GM12874 (cell line): ENCODE results near the gene NEURL3.

Experiments
- TF ChIP-seq, protein P1 (sequence below): IDR thresholded peaks from 2 replicates; pipeline ENCODE4 v1.5.1; 2011; ENCODE audit warnings: low read depth, mild to moderate bottlenecking, control low read depth, low read length, moderate library complexity; ENCODE audit not compliant: insufficient read depth

Gene NEURL3

DNA sequence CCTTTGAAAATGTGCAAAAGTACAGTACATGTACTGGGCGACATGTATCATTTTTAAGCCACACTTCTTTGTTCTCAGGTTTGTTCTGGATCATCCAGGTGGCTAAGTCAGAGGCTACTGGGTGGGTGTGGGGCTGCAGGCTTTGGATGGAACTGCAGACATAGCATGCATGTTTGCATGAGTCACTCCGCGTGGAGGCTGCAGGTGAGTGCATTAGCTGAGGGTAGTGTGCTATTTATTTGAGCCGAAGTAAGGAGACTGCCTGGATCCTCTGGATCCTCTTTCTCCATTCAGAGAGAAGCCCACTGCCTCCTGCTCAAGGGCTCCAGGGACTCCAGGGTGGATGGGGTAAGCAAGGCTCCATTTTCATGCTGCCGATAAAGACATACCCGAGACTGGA is 9.4 kb upstream of the NEURL3 start:
- TF ChIP-seq, protein P1, sequence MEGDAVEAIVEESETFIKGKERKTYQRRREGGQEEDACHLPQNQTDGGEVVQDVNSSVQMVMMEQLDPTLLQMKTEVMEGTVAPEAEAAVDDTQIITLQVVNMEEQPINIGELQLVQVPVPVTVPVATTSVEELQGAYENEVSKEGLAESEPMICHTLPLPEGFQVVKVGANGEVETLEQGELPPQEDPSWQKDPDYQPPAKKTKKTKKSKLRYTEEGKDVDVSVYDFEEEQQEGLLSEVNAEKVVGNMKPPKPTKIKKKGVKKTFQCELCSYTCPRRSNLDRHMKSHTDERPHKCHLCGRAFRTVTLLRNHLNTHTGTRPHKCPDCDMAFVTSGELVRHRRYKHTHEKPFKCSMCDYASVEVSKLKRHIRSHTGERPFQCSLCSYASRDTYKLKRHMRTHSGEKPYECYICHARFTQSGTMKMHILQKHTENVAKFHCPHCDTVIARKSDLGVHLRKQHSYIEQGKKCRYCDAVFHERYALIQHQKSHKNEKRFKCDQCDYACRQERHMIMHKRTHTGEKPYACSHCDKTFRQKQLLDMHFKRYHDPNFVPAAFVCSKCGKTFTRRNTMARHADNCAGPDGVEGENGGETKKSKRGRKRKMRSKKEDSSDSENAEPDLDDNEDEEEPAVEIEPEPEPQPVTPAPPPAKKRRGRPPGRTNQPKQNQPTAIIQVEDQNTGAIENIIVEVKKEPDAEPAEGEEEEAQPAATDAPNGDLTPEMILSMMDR: no peak

DNA sequence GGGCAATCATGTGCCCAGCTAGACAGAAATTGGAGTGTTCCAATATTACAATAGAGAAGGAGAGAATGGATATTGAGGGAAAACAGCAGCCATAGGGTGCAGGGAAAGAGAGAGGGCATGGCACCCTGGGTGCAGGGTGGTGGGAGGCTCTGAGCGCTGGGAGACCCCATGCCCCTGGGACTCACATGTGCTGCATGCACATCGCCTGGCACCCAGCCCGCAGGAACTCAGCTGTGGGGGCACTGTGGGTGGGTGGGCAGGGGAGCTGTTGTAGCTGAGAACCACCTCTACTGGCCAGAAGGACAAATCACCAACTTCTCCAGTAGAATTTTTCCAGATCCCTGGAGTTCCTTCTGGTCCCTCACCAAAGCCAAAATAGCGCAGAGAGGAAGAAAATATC is 7.2 kb upstream of the NEURL3 start:
- TF ChIP-seq, protein P1: no peak

DNA sequence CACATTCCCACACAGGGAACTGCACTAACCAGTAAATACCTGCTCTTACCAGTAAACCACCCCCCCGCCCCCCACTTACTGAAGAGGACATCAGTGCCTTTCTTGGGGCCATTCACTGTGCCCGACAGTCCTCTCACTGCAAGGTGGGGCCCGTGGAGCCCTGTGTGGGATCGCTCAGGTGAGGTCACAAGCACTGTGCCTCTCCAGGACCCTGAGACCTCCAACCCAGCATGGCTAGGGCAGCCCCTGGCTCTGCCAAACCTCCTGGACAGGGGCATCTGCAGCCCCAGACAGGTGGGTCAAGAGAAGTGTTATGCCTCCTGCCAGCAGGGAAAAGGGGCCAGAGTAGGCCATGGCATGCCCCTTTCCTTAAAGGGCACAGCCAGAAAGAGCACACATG is 6.7 kb upstream of the NEURL3 start:
- TF ChIP-seq, protein P1: no peak

DNA sequence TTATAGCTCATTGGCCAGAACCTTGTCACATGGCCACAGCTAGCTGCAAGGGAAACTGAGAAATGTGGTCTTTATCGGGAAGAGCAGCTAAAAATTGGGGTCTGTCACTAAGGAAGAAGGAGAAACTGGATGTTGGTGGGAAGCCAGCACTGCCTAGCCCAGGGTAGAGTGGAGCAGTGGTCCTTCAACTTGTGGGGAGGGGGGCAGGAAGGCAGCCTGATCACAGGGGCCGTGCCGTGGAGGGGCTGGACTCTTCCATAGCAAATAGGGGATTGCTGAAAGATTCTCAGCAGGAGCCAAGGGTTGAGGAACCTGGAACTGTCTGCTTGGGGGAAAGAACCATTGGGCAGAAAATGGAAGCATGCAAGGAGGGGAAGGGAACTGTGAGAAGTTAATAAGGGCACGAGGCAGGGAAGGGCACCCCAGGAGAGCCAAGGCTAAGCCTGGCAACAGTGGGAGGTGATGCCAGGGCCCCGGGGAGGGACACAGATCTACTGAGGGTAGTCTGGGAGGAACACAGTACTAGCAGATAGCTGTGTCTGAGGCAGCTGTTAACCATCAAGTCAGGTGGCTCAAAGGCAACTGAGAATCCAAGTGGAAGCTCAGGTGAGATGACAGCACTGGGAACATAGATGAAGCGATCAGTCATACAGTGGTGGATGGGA is 5.9 kb upstream of the NEURL3 start:
- TF ChIP-seq, protein P1: no peak

DNA sequence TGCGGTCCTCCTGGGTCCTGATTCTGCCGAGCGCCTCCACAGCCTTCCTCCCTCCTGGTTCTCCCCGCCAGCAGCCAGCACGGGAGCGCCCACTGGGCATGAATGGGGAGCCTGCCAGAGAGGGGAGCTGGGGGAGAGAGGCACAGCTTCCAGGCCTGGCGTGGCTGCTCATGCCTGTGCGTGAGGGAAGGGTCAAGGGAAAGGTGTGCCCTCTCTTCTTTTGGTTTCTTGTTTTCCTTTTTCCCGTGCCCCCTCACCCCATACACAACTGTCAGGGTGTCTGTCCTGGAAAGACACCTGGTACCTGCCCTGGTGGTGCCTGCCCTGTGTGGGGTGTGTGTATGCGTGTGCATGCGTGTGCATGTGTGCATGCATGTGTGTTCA is 4.7 kb upstream of the NEURL3 start:
- TF ChIP-seq, protein P1: no peak

DNA sequence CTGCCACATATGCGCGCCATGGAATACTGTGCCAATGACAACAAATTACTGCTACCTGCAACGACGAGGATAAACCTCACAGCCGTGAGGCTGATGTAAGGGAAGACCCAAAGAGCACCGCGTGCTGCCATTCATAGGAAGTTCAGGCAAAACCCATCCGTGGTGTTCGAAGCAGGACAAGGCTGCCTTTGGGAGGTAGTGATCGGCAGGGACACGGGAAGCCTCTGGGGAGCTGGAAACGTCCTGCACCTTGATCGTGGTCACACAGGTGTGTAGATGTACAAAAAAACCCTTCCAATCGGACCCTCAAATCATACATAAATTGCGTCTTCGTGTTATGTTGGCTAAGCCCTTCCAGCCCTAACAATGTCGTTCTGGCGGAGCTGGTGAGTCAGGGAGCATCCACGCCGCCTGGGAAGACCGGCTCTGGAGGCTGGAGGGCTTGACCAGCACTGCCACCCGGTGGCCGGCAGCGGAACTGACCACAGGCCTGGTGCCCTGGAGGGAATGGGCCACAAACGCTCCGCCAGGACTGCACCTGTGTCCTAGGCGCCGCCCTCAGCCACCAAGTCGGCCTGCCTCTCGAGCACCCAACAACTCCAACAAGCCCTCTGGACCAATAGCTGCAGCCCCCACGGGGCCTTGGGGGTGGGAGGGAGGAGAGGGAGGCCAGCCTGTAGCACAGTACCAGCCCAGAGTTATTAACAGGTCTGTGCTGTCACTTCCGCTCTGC is 4.1 kb upstream of the NEURL3 start:
- TF ChIP-seq, protein P1: peak; percentile 98

DNA sequence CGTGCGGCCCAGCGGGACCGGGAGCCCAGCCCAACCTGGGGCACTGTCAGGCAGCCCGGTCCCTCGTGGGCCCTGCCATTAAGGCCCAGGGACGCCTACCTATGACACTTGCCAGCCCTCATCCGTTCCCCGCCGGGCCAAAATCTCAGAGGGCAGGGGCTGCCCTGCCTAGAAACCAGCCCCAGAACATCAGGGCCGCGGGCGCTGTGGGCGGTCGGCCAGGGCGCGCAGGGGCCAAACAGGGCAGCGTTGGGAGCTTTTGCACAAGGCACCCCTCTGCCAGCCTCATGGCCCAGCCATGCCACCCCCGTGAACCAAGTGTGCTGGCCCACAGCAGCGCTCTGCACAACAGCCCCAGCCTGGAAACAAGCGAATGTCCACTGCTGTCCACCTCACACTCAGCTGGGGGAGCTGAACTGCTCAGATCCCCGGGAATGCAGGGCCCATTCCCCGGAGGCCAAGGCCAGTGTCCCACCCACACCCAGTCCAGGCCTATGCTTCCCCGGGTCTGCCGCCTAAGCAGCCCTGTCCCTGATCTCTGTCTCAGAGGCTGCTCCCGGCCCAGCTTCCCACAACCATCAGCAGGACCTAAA is 3.5 kb upstream of the NEURL3 start:
- TF ChIP-seq, protein P1: no peak
